Effector CD8-positive, alpha-beta T cell (primary cell): Measurements from ENCODE around the gene NDST1.
"Not testable (repeated sequence)": the region's sequence is repeated elsewhere in the genome, so short reads cannot be mapped to it uniquely, and the experiment has no call there.

Experiments
- DNase-seq: peaks from one replicate; lab custom pipeline; 2025; lab: John Stamatoyannopoulos, UW
- total RNA-seq, 4 experiments: gene quantifications; one replicate each; lab custom pipeline; 2026; lab: John Stamatoyannopoulos, UW

Gene NDST1
- 0.80 to 3.2 (median 2.5) reads per million in 4 experiments for total RNA-seq

GRCh38 chr5:150507474-150508276, at the start of gene NDST1:
Gene NDST1 (plus strand): TSS chr5:150508131. CDS start chr5:150521255, 13,124 bp downstream.
- no peak for DNase-seq

GRCh38 chr5:150458802-150459557, 49.0 kb upstream of the NDST1 start:
- DNase-seq: peak; percentile 83

- DNase-seq: no peak
Observed at GRCh38 chr5:150460781-150461180, 47.1 kb upstream of the NDST1 start.

GRCh38 chr5:150461231-150461630, 46.7 kb upstream of the NDST1 start:
- DNase-seq: no peak

- no peak for DNase-seq
Observed at GRCh38 chr5:150464554-150465012, 43.3 kb upstream of the NDST1 start.

- DNase-seq: no peak
Observed at GRCh38 chr5:150465927-150466326, 42.0 kb upstream of the NDST1 start.

GRCh38 chr5:150468206-150468605, 39.7 kb upstream of the NDST1 start:
- no peak for DNase-seq

GRCh38 chr5:150469718-150470469, 38.0 kb upstream of the NDST1 start:
- no peak for DNase-seq

- DNase-seq: no peak
Observed at GRCh38 chr5:150473673-150474358, 34.1 kb upstream of the NDST1 start.

- not testable (repeated sequence) for DNase-seq
Observed at GRCh38 chr5:150476568-150476967, 31.4 kb upstream of the NDST1 start.

GRCh38 chr5:150479416-150479815, 28.5 kb upstream of the NDST1 start:
- no peak for DNase-seq

- DNase-seq: no peak
Observed at GRCh38 chr5:150481708-150481965, 26.3 kb upstream of the NDST1 start.

GRCh38 chr5:150481972-150482406, 25.9 kb upstream of the NDST1 start:
- DNase-seq: no peak

- no peak for DNase-seq
Observed at GRCh38 chr5:150484964-150485692, 22.8 kb upstream of the NDST1 start.

- DNase-seq: no peak
Observed at GRCh38 chr5:150485693-150486401, 22.1 kb upstream of the NDST1 start.

GRCh38 chr5:150486402-150487198, 21.3 kb upstream of the NDST1 start:
- DNase-seq: peak; percentile 14

GRCh38 chr5:150487199-150488061, 20.5 kb upstream of the NDST1 start:
- no peak for DNase-seq

GRCh38 chr5:150488519-150489359, 19.2 kb upstream of the NDST1 start:
- DNase-seq: no peak
